ENCODE measurements around the gene RIN3. TPM values are rescaled to one million over a fixed set of nuclear protein-coding genes. Genes with fewer than 3 reads are reported as not detected.

The RIN3 gene
- total RNA-seq, 1 donor from 2014 or later, result 6.9 TPM

DNA sequence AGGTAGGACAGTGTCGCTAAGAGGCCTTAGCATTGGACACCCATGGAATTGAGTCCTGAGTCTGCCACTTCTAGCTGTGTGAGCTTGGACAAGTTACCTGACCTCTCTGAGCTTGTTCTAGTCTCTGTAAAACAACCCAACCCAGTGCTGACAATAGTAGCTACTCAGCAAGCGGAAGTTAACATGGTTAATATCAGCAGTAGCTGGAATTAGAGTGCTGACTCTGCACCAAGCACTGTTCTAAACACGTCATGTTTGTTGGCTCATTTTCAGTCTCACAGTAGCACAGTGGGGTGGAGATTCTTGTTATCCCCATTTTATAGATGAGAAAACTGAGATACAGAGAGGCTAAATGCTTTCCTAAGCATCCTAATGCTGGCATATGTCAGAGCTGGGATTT lies 47.5 kb upstream of the RIN3 start:
- no peak overlapping the region for H3K27ac Mint-ChIP-seq
- TF ChIP-seq, protein P1, sequence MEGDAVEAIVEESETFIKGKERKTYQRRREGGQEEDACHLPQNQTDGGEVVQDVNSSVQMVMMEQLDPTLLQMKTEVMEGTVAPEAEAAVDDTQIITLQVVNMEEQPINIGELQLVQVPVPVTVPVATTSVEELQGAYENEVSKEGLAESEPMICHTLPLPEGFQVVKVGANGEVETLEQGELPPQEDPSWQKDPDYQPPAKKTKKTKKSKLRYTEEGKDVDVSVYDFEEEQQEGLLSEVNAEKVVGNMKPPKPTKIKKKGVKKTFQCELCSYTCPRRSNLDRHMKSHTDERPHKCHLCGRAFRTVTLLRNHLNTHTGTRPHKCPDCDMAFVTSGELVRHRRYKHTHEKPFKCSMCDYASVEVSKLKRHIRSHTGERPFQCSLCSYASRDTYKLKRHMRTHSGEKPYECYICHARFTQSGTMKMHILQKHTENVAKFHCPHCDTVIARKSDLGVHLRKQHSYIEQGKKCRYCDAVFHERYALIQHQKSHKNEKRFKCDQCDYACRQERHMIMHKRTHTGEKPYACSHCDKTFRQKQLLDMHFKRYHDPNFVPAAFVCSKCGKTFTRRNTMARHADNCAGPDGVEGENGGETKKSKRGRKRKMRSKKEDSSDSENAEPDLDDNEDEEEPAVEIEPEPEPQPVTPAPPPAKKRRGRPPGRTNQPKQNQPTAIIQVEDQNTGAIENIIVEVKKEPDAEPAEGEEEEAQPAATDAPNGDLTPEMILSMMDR (IDR thresholded peaks at IDR 0.05; ENCODE audit: unreplicated experiment), result no peak

DNA sequence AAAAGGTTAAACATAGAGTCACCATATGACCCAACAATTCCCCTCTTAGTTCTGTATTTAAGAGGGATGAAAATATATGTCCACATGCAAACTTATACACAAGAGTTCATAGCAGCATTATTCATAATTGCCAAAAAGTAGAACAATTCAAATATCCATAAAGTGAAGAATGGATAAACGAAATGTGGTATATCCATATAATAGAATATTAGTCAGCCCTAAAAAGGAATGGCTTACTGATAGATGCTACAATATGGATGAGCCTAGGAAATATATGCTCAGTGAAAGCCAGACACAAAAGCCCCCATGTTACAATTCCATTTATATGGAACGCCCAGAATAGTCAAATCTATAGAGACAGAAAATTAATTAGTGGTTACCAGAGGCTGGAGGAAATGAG lies 44.1 kb upstream of the RIN3 start:
- Mint-ChIP-seq H3K4me3 (ENCODE audit: low read depth) (no peak overlapping the region), H3K9me3 (ENCODE audit: low read depth) (no peaks in the 10 kb centered on the region), H3K27me3 (peaks cover 8% of the 10 kb centered on the region), H3K36me3 (ENCODE audit: insufficient read depth) (no peaks in the 10 kb centered on the region), H3K4me1 (ENCODE audit: low read depth) (peaks cover 1% of the 10 kb centered on the region), H3K27ac (no peak overlapping the region)
- TF ChIP-seq, protein P1 (IDR thresholded peaks at IDR 0.05; ENCODE audit: unreplicated experiment), result no peak
- no peak for DNase-seq (ENCODE audit: low spot score, unreplicated experiment)

More for the DNA sequence above, 47.5 kb upstream of the RIN3 start:
- Mint-ChIP-seq H3K9me3 (ENCODE audit: low read depth) (no peaks in the 10 kb centered on the region), H3K4me1 (ENCODE audit: low read depth) (no peaks in the 10 kb centered on the region), H3K27me3 (peaks cover 10% of the 10 kb centered on the region), H3K4me3 (ENCODE audit: low read depth) (no peak overlapping the region), H3K36me3 (ENCODE audit: insufficient read depth) (no peaks in the 10 kb centered on the region)
- no peak for DNase-seq (ENCODE audit: low spot score, unreplicated experiment)

DNA sequence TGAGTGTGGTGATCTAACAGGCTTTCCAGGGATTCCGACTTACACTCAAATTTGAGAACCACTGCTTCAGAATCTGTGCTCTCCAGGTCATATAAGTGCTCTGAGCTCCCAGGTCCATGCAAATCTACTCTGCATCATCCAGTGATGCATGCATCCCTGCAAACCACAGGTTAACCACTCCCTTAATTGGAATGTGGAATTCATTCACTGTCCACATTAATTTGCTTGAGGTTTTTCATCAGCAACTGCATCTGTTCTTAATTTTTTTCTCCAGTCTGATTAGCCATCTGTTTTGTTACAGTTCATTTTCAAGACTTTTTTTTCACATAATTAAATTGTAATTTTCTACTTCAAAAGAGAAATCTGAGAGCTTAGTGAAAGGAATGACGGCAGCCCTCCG lies 43.4 kb upstream of the RIN3 start:
- DNase-seq (ENCODE audit: low spot score, unreplicated experiment), result no peak
- H3K36me3 Mint-ChIP-seq (ENCODE audit: insufficient read depth), result no peaks in the 10 kb centered on the region

DNA sequence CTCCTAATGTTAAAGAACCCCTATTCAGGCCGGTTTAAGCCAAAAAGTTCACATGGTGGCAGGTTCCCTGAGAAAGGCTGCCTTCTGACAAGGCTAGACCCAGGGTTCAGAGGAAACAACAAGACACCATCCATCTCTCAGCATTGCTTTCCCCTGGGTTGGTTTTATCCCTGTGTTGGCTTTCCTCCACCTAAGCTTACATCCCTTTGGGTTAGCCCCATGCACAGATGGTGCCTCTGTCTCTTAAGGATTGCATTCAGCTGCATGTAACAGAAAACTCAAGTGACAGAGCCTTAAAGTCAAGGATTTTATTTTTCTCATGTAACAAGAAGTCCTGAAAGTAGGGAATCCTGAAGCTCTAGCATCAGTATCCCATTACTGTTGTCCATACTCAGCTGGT lies 42.8 kb upstream of the RIN3 start:
- Mint-ChIP-seq H3K27ac (no peak overlapping the region), H3K27me3 (peaks cover 8% of the 10 kb centered on the region), H3K9me3 (ENCODE audit: low read depth) (no peaks in the 10 kb centered on the region), H3K36me3 (ENCODE audit: insufficient read depth) (no peaks in the 10 kb centered on the region), H3K4me1 (ENCODE audit: low read depth) (peaks cover 1% of the 10 kb centered on the region), H3K4me3 (ENCODE audit: low read depth) (no peak overlapping the region)
- no peak for DNase-seq (ENCODE audit: low spot score, unreplicated experiment)
- TF ChIP-seq, protein P1 (IDR thresholded peaks at IDR 0.05; ENCODE audit: unreplicated experiment), result no peak

More for the DNA sequence above, 43.4 kb upstream of the RIN3 start:
- H3K27ac Mint-ChIP-seq, result no peak overlapping the region
- no peaks in the 10 kb centered on the region for H3K9me3 Mint-ChIP-seq (ENCODE audit: low read depth)
- peaks cover 8% of the 10 kb centered on the region for H3K27me3 Mint-ChIP-seq
- H3K4me1 Mint-ChIP-seq (ENCODE audit: low read depth), result peaks cover 1% of the 10 kb centered on the region
- H3K4me3 Mint-ChIP-seq (ENCODE audit: low read depth), result no peak overlapping the region
- TF ChIP-seq, protein P1 (IDR thresholded peaks at IDR 0.05; ENCODE audit: unreplicated experiment), result no peak

DNA sequence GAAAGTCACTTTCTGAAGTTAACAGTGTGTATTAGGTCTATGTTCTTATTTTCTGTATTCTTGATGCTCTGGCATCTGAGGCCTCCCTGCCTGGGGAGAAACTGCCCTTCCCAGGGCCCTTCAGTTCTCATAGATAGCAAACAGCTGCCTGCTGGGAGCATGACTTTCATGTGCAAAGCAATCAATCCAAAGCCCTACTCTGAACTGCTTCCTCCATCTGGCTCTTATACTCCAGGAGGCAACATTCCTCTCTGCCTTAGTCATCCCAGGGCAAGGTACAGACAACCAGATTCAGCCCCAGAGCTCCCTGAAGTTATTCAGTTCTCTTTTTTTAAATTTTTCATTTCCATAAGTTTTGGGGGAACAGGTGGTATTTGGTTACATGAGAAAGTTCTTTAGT lies 41.7 kb upstream of the RIN3 start:
- TF ChIP-seq, protein P1 (IDR thresholded peaks at IDR 0.05; ENCODE audit: unreplicated experiment), result no peak
- Mint-ChIP-seq H3K9me3 (ENCODE audit: low read depth) (no peaks in the 10 kb centered on the region), H3K4me1 (ENCODE audit: low read depth) (peaks cover 1% of the 10 kb centered on the region), H3K27me3 (peaks cover 8% of the 10 kb centered on the region), H3K27ac (peak overlapping the region; percentile 38), H3K4me3 (ENCODE audit: low read depth) (no peak overlapping the region), H3K36me3 (ENCODE audit: insufficient read depth) (no peaks in the 10 kb centered on the region)
- no peak for DNase-seq (ENCODE audit: low spot score, unreplicated experiment)

Data from progenitor cell of endocrine pancreas (in vitro differentiated cells).